Brain (organoid and tissue), 1 donor: ENCODE data around the gene CALCA. TPM values are rescaled to one million over a fixed set of nuclear protein-coding genes. Genes with fewer than 3 reads are reported as not detected.

Experiments
- polyA plus RNA-seq: library from polyadenylated mRNA; stranded (reverse); fragments of 350-450 nt; fragmentation: Illumina TruSeq; extraction: RNeasy Lipid Tissue Mini Kit (QIAGEN cat#74804); gene quantifications from one replicate; pipeline ENCODE4 v1.2.3, GENCODE V29; 2015; ENCODE audit warnings: low read depth, low replicate concordance; ENCODE audit not compliant: insufficient read depth

The CALCA gene
- polyA plus RNA-seq, 1 donor from 2014 or later = not detected

Other genes starting within 250 kb of the CALCA start
- 1.5 TPM for gene CYP2R1, start 80.1 kb downstream of the CALCA start, polyA plus RNA-seq
- gene CALCB, start 101.2 kb upstream of the CALCA start, polyA plus RNA-seq = not detected
- gene INSC, start 142.6 kb upstream of the CALCA start, polyA plus RNA-seq = not detected